ENCODE data around the gene FAM193B.

DNA sequence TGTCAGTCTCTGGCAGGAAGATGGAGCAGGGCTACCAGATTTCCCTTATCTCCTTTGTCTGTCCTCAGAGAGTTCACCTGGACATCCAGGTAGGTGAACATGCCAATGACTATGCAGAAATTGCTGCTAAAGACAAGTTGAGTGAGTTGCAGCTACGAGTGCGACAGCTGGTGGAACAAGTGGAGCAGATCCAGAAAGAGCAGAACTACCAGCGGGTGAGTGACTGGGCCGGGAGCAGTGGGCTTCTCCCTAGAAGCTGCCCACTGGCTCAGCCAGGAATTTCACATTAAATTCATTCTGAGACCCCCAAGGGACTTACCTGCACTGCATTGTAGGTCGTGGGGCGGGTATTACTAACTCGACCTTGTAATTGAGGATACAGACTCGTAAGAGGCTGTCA is 39.7 kb upstream of the FAM193B start:
- TF ChIP-seq GATA2 (IDR thresholded peaks at IDR 0.05; ENCODE audit: low read depth, low read length), result no peak
- TF ChIP-seq GATA3 (IDR thresholded peaks at IDR 0.05; ENCODE audit: low read depth, low read length), result no peak
